Ishikawa (cell line): ENCODE data around the gene ZBTB20.

Experiments
- CEBPB ChIP-seq: IDR thresholded peaks from 2 replicates; pipeline ENCODE4 v1.6.1; 2012
- CREB1 ChIP-seq: IDR thresholded peaks from 2 replicates; pipeline ENCODE4 v1.6.1; 2012; ENCODE audit warnings: low read depth
- EGR1 ChIP-seq: IDR thresholded peaks from 2 replicates; pipeline ENCODE4 v1.6.1; 2012
- EP300 ChIP-seq: IDR thresholded peaks from 2 replicates; pipeline ENCODE4 v1.6.1; 2012; ENCODE audit warnings: borderline replicate concordance
- FOXM1 ChIP-seq: IDR thresholded peaks from 2 replicates; pipeline ENCODE4 v1.6.1; 2012; ENCODE audit warnings: low read depth, borderline replicate concordance
- NFIC ChIP-seq: IDR thresholded peaks from 2 replicates; pipeline ENCODE4 v1.6.1; 2012
- RAD21 ChIP-seq: IDR thresholded peaks from 2 replicates; pipeline ENCODE4 v1.6.1; 2012; ENCODE audit warnings: low read depth
- REST ChIP-seq: IDR thresholded peaks from 2 replicates; pipeline ENCODE4 v1.6.1; 2012; ENCODE audit warnings: low read depth, mild to moderate bottlenecking
- TAF1 ChIP-seq: IDR thresholded peaks from 2 replicates; pipeline ENCODE4 v1.6.1; 2012; ENCODE audit warnings: low read depth, mild to moderate bottlenecking
- TCF12 ChIP-seq: IDR thresholded peaks from 2 replicates; pipeline ENCODE4 v1.6.1; 2012; ENCODE audit warnings: low read depth
- TEAD4 ChIP-seq: IDR thresholded peaks from 2 replicates; pipeline ENCODE4 v1.6.1; 2012
- USF1 ChIP-seq: IDR thresholded peaks from 2 replicates; pipeline ENCODE4 v1.6.1; 2012
- YY1 ChIP-seq: IDR thresholded peaks from 2 replicates; pipeline ENCODE4 v1.6.1; 2012; ENCODE audit warnings: low read depth
- ZBTB7A ChIP-seq: IDR thresholded peaks from 2 replicates; pipeline ENCODE4 v1.6.1; 2012; ENCODE audit warnings: low read depth
- TF ChIP-seq, protein P1 (sequence below): IDR thresholded peaks from 2 replicates; pipeline ENCODE4 v1.6.1; 2012

Gene ZBTB20

DNA sequence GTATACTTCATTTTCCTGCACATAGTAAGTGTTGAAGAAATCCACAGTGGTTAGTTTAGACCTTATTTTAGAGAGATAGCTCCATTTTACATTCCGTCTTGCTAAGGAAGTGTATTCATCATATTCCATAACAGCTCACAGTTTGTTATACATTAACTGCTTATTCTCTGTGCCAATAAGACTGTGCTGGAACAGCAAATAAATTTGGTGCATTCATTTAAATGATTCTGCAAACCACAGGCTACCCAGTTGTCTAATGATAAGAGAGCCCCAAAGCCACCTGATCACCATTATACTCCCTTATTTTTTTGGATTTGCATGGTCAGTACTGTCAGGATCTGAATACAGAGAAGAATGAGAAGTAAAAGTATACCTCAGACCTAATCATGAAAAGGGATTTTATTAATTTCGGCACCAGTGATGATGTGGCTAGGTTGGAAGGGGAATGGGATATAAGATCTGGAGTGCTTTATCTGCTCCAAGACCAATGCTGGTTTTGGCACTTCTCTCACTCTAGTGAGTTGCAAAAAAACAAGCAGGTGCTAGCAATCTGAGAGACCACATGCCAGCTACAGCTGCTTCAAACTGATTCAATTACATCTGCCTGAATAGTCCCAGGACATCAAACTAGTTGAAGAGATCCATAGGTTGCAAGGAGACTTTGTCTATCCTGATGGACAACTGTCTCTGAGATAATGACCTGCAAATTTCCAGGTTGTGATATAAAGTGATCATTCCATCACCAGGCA is 254.8 kb downstream of the ZBTB20 start:
- TF ChIP-seq USF1 (no peak), REST (no peak), TCF12 (no peak), RAD21 (no peak), FOXM1 (no peak), TAF1 (no peak), CEBPB (no peak), CREB1 (no peak), EGR1 (no peak), ZBTB7A (no peak), YY1 (no peak)
- TF ChIP-seq, protein P1, sequence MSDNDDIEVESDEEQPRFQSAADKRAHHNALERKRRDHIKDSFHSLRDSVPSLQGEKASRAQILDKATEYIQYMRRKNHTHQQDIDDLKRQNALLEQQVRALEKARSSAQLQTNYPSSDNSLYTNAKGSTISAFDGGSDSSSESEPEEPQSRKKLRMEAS, result no peak

DNA sequence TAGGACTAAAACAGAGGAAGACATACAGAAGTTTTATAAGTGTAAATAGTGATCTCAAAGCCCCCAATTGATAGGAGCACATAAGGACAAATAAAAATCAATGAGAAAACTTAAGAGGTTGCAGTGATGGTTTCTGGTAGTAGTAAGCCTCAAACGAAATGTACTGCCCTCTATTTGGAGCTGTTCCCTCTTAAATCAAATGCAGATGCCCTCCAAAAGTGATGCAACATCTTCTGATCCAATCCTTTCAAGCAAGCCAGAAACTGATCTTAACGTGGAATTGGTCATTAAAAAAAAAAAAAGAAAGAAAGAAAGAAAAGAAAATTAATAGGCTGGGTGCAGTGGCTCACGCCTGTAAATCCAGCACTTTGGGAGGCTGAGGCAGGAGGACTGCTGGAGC is 259.3 kb downstream of the ZBTB20 start:
- TF ChIP-seq ZBTB7A (no peak), USF1 (no peak), TAF1 (no peak), RAD21 (no peak), CEBPB (no peak), EGR1 (no peak), TEAD4 (no peak), CREB1 (no peak), TCF12 (no peak), FOXM1 (no peak), REST (no peak), EP300 (no peak), YY1 (no peak), NFIC (no peak)
- TF ChIP-seq, protein P1, result no peak

DNA sequence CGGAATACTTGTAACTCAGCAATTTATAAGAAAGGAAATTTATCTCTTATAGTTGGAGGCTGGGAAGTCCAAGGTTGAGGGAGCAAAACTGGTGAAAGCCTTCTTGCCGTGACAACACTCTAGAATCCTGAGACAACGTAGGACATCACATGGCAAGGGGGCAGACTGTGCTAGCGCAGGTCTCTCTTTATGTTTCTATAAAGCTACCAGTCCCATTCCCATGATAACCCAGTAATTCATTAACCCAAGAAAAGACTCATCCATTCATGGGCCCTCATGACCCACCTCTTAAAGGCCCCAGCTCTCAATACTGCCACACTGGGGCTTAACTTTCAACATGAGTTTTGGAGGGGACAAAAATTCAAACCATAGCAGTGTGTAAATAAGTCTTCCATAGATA is 260.2 kb downstream of the ZBTB20 start:
- TF ChIP-seq REST, result no peak
- no peak for TF ChIP-seq EGR1
- TF ChIP-seq TAF1, result no peak
- no peak for TF ChIP-seq FOXM1
- no peak for TF ChIP-seq EP300
- TF ChIP-seq TEAD4, result no peak
- TF ChIP-seq NFIC, result no peak
- no peak for TF ChIP-seq CEBPB
- no peak for TF ChIP-seq TCF12
- no peak for TF ChIP-seq CREB1
- no peak for TF ChIP-seq YY1
- TF ChIP-seq, protein P1, result no peak
- no peak for TF ChIP-seq USF1
- TF ChIP-seq ZBTB7A, result no peak
- TF ChIP-seq RAD21, result no peak
